Kidney (tissue), 14 donors: ENCODE measurements around the gene MSLN. TPM values are rescaled to one million over a fixed set of nuclear protein-coding genes. Genes with fewer than 3 reads are reported as not detected.
A peak's percentile ranks its signal among the peaks of the same experiment; 100 is the strongest.

Source experiments
- DNase-seq, 5 donors: peaks; one replicate each; pipeline ENCODE4 v3.0.0-alpha.2; 2013 to 2020
- FAIRE-seq: peaks from 2 replicates; lab custom pipeline; 2012; peaks lifted over from hg19 to GRCh38; lab: Jason Lieb, UNC
- H3K27ac ChIP-seq, 2 donors: one replicate each; pipeline ENCODE4 v1.7.0; 2013; ENCODE audit warnings: low read depth in 2 of 2, low read length in 2 of 2, inconsistent platforms in 1 of 2
- H3K27me3 ChIP-seq: one replicate; pipeline ENCODE4 v1.7.1; 2013; ENCODE audit warnings: low read length, inconsistent platforms; ENCODE audit not compliant: control insufficient read depth, insufficient read depth
- H3K36me3 ChIP-seq, 3 donors: one replicate each; pipeline versions ENCODE4 v1.7.0 to v1.7.1; 2013; ENCODE audit warnings: low read length in 3 of 3, control low read depth in 1 of 3, inconsistent platforms in 1 of 3; ENCODE audit not compliant: insufficient read depth in 3 of 3, control insufficient read depth in 2 of 3
- H3K4me1 ChIP-seq, 3 donors: one replicate each; pipeline versions ENCODE4 v1.7.0 to v1.7.1; 2013; ENCODE audit warnings: low read length in 3 of 3, inconsistent platforms in 1 of 3, low read depth in 1 of 3; ENCODE audit not compliant: control insufficient read depth in 2 of 3, insufficient read depth in 2 of 3
- H3K4me3 ChIP-seq, 3 donors: one replicate each; pipeline versions ENCODE4 v1.7.0 to v1.8.1; 2013; ENCODE audit warnings: low read length in 3 of 3, control low read depth in 1 of 3, inconsistent platforms in 1 of 3
- H3K9ac ChIP-seq, 3 donors: one replicate each; pipeline versions ENCODE4 v1.7.0 to v1.7.1; 2013; ENCODE audit warnings: low read length in 3 of 3, control low read depth in 1 of 3, inconsistent platforms in 1 of 3
- H3K9me3 ChIP-seq, 3 donors: one replicate each; pipeline versions ENCODE4 v1.7.0 to v1.7.1; 2013; ENCODE audit warnings: low read length in 3 of 3, control low read depth in 1 of 3, inconsistent platforms in 1 of 3; ENCODE audit not compliant: control insufficient read depth in 2 of 3, insufficient read depth in 1 of 3
- CTCF ChIP-seq: IDR thresholded peaks from 3 replicates; pipeline ENCODE4 v1.5.1; 2012; ENCODE audit warnings: mild to moderate bottlenecking, moderate library complexity, borderline replicate concordance; ENCODE audit not compliant: insufficient read depth; ENCODE audit errors: extremely low read depth
- intact Hi-C: fragments of 100-400 bp; cut with DNase I; formaldehyde crosslinking; loops from one replicate; pipeline ENCODE4 v1.11.1; 2022
- polyA plus RNA-seq: library from polyadenylated mRNA; stranded (reverse); fragments of 350-450 nt; fragmentation: Illumina TruSeq; extraction: RNeasy Lipid Tissue Mini Kit (QIAGEN cat#74804); gene quantifications from one replicate; pipeline ENCODE4 v1.2.3, GENCODE V29; 2014; ENCODE audit warnings: low read depth, low replicate concordance; ENCODE audit not compliant: insufficient read depth
- total RNA-seq: library from RNA; stranded (reverse); fragmentation: NEBNext Ultra II Directional; extraction: Animal tissue kit (Norgen Biotek cat#: 25700); gene quantifications from one replicate; pipeline ENCODE4 v1.2.1, GENCODE V29; 2021
- donor health status: control.
- donor health status: control.
- donor health status: control.
- donor health status: control.
- donor health status: control.
- donor health status: DM: yes; HTN: yes; CAD: no.
- donor health status: Normal renal cell carcinoma (clear cell type).

MSLN gene
- total and polyA plus RNA-seq, 2 donors from 2014 or later: 3.7 to 19.4 TPM

GRCh38 chr16:803754-804080, 43.2 kb downstream of the MSLN start:
- TF ChIP-seq CTCF: no peak
- no peak for FAIRE-seq
- intact Hi-C loops: no loop called here
- Histone ChIP-seq H3K27me3 (peaks cover 6% of the 10 kb centered on the region), H3K36me3 (no peaks in the 10 kb centered on the region), H3K4me1 (peaks cover 0 to 3% (median 0%) of the 10 kb centered on the region in 3 donors), H3K9ac (no peak overlapping the region), H3K9me3 (peaks cover 0 to 2% (median 0%) of the 10 kb centered on the region in 3 donors), H3K27ac (no peak overlapping the region), H3K4me3 (no peak overlapping the region)
- no peak for DNase-seq

GRCh38 chr16:804193-805048, 43.9 kb downstream of the MSLN start:
- FAIRE-seq: no peak
- no peak overlapping the region for H3K4me3 ChIP-seq
- DNase-seq: peak in 1 of 5 donors; percentile 60
- H3K9ac ChIP-seq: no peak overlapping the region
- intact Hi-C loops: no loop called here
- peaks cover 6% of the 10 kb centered on the region for H3K27me3 ChIP-seq
- H3K4me1 ChIP-seq: peaks cover 0 to 3% (median 0%) of the 10 kb centered on the region in 3 donors
- no peak overlapping the region for H3K27ac ChIP-seq
- peaks cover 0 to 2% (median 0%) of the 10 kb centered on the region in 3 donors for H3K9me3 ChIP-seq
- no peaks in the 10 kb centered on the region for H3K36me3 ChIP-seq
- TF ChIP-seq CTCF: no peak

GRCh38 chr16:805474-805873, 44.9 kb downstream of the MSLN start:
- H3K9ac ChIP-seq: no peak overlapping the region
- no peaks in the 10 kb centered on the region for H3K36me3 ChIP-seq
- peaks cover 6% of the 10 kb centered on the region for H3K27me3 ChIP-seq
- TF ChIP-seq CTCF: no peak
- peaks cover 0 to 3% (median 0%) of the 10 kb centered on the region in 3 donors for H3K4me1 ChIP-seq
- intact Hi-C loops: no loop called here
- peaks cover 0 to 2% (median 0%) of the 10 kb centered on the region in 3 donors for H3K9me3 ChIP-seq
- H3K27ac ChIP-seq: no peak overlapping the region
- FAIRE-seq: no peak
- no peak overlapping the region for H3K4me3 ChIP-seq
- no peak for DNase-seq
